ENCODE measurements around the gene CXCL11. TPM values are rescaled to one million over a fixed set of nuclear protein-coding genes. Genes with fewer than 3 reads are reported as not detected.

Gene CXCL11
- total RNA-seq, 1 donor from 2014 or later = not detected

- Mint-ChIP-seq H3K27ac (ENCODE audit: unreplicated experiment) (no peak overlapping the region), H3K36me3 (ENCODE audit: unreplicated experiment) (no peaks in the 10 kb centered on the region), H3K4me3 (ENCODE audit: unreplicated experiment) (no peak overlapping the region), H3K27me3 (ENCODE audit: unreplicated experiment) (peaks cover 4% of the 10 kb centered on the region), H3K4me1 (ENCODE audit: low read depth, unreplicated experiment) (no peaks in the 10 kb centered on the region), H3K9me3 (ENCODE audit: unreplicated experiment) (peaks cover 7% of the 10 kb centered on the region)
- TF ChIP-seq CTCF (IDR thresholded peaks at IDR 0.05; ENCODE audit: partially characterized antibody, unreplicated experiment) = peak; percentile 75
- DNase-seq = no peak
These were observed 40.1 kb downstream of the CXCL11 start for GRCh38 chr4:75995727-75996126.

- H3K27me3 Mint-ChIP-seq (ENCODE audit: unreplicated experiment) = peaks cover 4% of the 10 kb centered on the region
These were observed 43.4 kb downstream of the CXCL11 start for GRCh38 chr4:75992462-75992861.

GRCh38 chr4:75989846-75990528 lies 45.9 kb downstream of the CXCL11 start:
- Mint-ChIP-seq H3K4me1 (ENCODE audit: low read depth, unreplicated experiment) (peaks cover 18% of the 10 kb centered on the region), H3K27ac (ENCODE audit: unreplicated experiment) (peak overlapping the region; percentile 60), H3K4me3 (ENCODE audit: unreplicated experiment) (peak overlapping the region; percentile 93), H3K36me3 (ENCODE audit: unreplicated experiment) (peaks cover 6% of the 10 kb centered on the region), H3K27me3 (ENCODE audit: unreplicated experiment) (peaks cover 4% of the 10 kb centered on the region), H3K9me3 (ENCODE audit: unreplicated experiment) (peaks cover 8% of the 10 kb centered on the region)
- TF ChIP-seq CTCF (IDR thresholded peaks at IDR 0.05; ENCODE audit: partially characterized antibody, unreplicated experiment) = no peak
- DNase-seq = no peak

More at GRCh38 chr4:75992462-75992861, 43.4 kb downstream of the CXCL11 start:
- Mint-ChIP-seq H3K36me3 (ENCODE audit: unreplicated experiment) (peaks cover 6% of the 10 kb centered on the region), H3K4me1 (ENCODE audit: low read depth, unreplicated experiment) (peaks cover 18% of the 10 kb centered on the region), H3K4me3 (ENCODE audit: unreplicated experiment) (no peak overlapping the region), H3K9me3 (ENCODE audit: unreplicated experiment) (peaks cover 8% of the 10 kb centered on the region), H3K27ac (ENCODE audit: unreplicated experiment) (no peak overlapping the region)
- no peak for TF ChIP-seq CTCF (IDR thresholded peaks at IDR 0.05; ENCODE audit: partially characterized antibody, unreplicated experiment)
- no peak for DNase-seq

- H3K36me3 Mint-ChIP-seq (ENCODE audit: unreplicated experiment) = peaks cover 6% of the 10 kb centered on the region
- H3K4me3 Mint-ChIP-seq (ENCODE audit: unreplicated experiment) = no peak overlapping the region
- DNase-seq = no peak
- H3K9me3 Mint-ChIP-seq (ENCODE audit: unreplicated experiment) = peaks cover 2% of the 10 kb centered on the region
- no peak for TF ChIP-seq CTCF (IDR thresholded peaks at IDR 0.05; ENCODE audit: partially characterized antibody, unreplicated experiment)
- H3K4me1 Mint-ChIP-seq (ENCODE audit: low read depth, unreplicated experiment) = peaks cover 18% of the 10 kb centered on the region
- no peak overlapping the region for H3K27ac Mint-ChIP-seq (ENCODE audit: unreplicated experiment)
- no peaks in the 10 kb centered on the region for H3K27me3 Mint-ChIP-seq (ENCODE audit: unreplicated experiment)
These were observed 50.8 kb downstream of the CXCL11 start for GRCh38 chr4:75985116-75985515.

Other genes with a start within 250 kb of the CXCL11 start
- not detected for gene PPEF2, start 133.6 kb downstream of the CXCL11 start, total RNA-seq (ENCODE audit: unreplicated experiment)
- 13.7 TPM for gene NAAA, start 95.1 kb downstream of the CXCL11 start, total RNA-seq (ENCODE audit: unreplicated experiment)
- gene SDAD1, start 45.1 kb downstream of the CXCL11 start, total RNA-seq (ENCODE audit: unreplicated experiment) = 30.4 TPM
- gene CXCL9, start 28.6 kb downstream of the CXCL11 start, total RNA-seq (ENCODE audit: unreplicated experiment) = not detected
- not detected for gene CXCL10, start 12.6 kb downstream of the CXCL11 start, total RNA-seq (ENCODE audit: unreplicated experiment)
- not detected for gene ART3, start 38.6 kb upstream of the CXCL11 start, total RNA-seq (ENCODE audit: unreplicated experiment)
- 43.4 TPM for gene NUP54, start 112.3 kb upstream of the CXCL11 start, total RNA-seq (ENCODE audit: unreplicated experiment)
- gene SCARB2, start 177.8 kb upstream of the CXCL11 start, total RNA-seq (ENCODE audit: unreplicated experiment) = 330 TPM
- 2.9 TPM for gene FAM47E, start 215.7 kb upstream of the CXCL11 start, total RNA-seq (ENCODE audit: unreplicated experiment)

Data from glutamatergic neuron (in vitro differentiated cells).